ENCODE results near the gene AGAP1.

DNA sequence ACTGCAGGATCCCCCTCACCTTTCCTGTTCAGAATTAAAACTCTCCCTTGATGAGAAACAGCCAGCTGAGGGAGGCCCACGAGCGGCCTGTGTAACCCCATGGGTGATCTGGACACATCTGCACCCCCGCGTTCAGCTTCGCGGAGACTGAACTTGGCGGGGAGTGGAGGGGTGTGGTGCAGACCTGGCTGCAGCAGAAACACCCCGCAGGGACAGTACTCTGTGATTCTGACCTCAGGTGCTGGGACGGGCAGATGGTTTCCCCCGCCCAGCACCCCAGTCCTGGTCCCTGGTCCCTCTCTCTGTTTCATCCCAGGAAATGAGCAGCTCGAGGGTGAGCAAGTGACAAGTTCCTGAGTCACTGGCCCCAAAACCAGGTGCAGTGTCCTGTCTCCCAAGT, 633.2 kb downstream of the AGAP1 start:
- TF ChIP-seq, protein P1, sequence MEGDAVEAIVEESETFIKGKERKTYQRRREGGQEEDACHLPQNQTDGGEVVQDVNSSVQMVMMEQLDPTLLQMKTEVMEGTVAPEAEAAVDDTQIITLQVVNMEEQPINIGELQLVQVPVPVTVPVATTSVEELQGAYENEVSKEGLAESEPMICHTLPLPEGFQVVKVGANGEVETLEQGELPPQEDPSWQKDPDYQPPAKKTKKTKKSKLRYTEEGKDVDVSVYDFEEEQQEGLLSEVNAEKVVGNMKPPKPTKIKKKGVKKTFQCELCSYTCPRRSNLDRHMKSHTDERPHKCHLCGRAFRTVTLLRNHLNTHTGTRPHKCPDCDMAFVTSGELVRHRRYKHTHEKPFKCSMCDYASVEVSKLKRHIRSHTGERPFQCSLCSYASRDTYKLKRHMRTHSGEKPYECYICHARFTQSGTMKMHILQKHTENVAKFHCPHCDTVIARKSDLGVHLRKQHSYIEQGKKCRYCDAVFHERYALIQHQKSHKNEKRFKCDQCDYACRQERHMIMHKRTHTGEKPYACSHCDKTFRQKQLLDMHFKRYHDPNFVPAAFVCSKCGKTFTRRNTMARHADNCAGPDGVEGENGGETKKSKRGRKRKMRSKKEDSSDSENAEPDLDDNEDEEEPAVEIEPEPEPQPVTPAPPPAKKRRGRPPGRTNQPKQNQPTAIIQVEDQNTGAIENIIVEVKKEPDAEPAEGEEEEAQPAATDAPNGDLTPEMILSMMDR (IDR thresholded peaks at IDR 0.05): no peak
- no peak for TF ChIP-seq POLR2A (IDR thresholded peaks at IDR 0.05)
